SH-SY5Y (cell line): Measurements from ENCODE around the gene GRIK2.

Experiments used
- GATA2 ChIP-seq: IDR thresholded peaks from 2 replicates; pipeline ENCODE4 v1.6.1; 2011; ENCODE audit warnings: mild to moderate bottlenecking, low read depth, low read length
- GATA3 ChIP-seq: IDR thresholded peaks from 2 replicates; pipeline ENCODE4 v1.6.1; 2011; ENCODE audit warnings: low read depth, mild to moderate bottlenecking, low read length, moderate library complexity

- TF ChIP-seq GATA2 (no peak), GATA3 (no peak)
Observed at GRCh38 chr6:102015431-102015830, 621.9 kb downstream of the GRIK2 start.
